SK-N-SH treated with all-trans-retinoic acid at 6 μM for 48 hours (cell line): ENCODE data around the gene C9orf40.

Experiments used
- ATAC-seq: fragments of 200-7000 bp; cut with Tn5 transposase; 3 replicates; pipeline ENCODE4 v1.9.1; 2020; ENCODE audit warnings: mild to moderate bottlenecking, moderate library complexity
- ARNTL ChIP-seq: fragments of 450-650 bp; formaldehyde crosslinking; IDR thresholded peaks from 2 replicates; pipeline ENCODE4 v1.5.0; 2020; ENCODE audit warnings: low read depth, mild to moderate bottlenecking, moderate library complexity, borderline replicate concordance
- CSDC2 ChIP-seq: fragments of 250-450 bp; sonication (Bioruptor Pico); IDR thresholded peaks from 2 replicates; pipeline ENCODE4 v1.5.0; 2020; ENCODE audit warnings: mild to moderate bottlenecking, moderate library complexity
- ESRRG ChIP-seq: fragments of 250-450 bp; sonication (Bioruptor Pico); IDR thresholded peaks from 2 replicates; pipeline ENCODE4 v1.6.1; 2021; ENCODE audit warnings: mild to moderate bottlenecking
- GLIS3 ChIP-seq: fragments of 250-450 bp; sonication (Bioruptor Pico); IDR thresholded peaks from 2 replicates; pipeline ENCODE4 v1.5.0; 2020; ENCODE audit warnings: mild to moderate bottlenecking, moderate library complexity
- ISL1 ChIP-seq: fragments of 250-450 bp; sonication (Bioruptor Pico); IDR thresholded peaks from 2 replicates; pipeline ENCODE4 v2.1.2; 2022; ENCODE audit warnings: mild to moderate bottlenecking, moderate library complexity
- OSR1 ChIP-seq: fragments of 250-450 bp; sonication (Bioruptor Pico); IDR thresholded peaks from 2 replicates; pipeline ENCODE4 v1.8.0; 2022; ENCODE audit warnings: moderate library complexity, mild to moderate bottlenecking, inconsistent platforms
- PPARA ChIP-seq: fragments of 250-450 bp; sonication (Bioruptor Pico); IDR thresholded peaks from 2 replicates; pipeline ENCODE4 v1.5.0; 2020; ENCODE audit warnings: mild to moderate bottlenecking, borderline replicate concordance
- RARB ChIP-seq: fragments of 250-450 bp; sonication (Bioruptor Pico); IDR thresholded peaks from 2 replicates; pipeline ENCODE4 v1.8.0; 2021; ENCODE audit warnings: mild to moderate bottlenecking, moderate library complexity
- SNAI2 ChIP-seq: fragments of 250-450 bp; sonication (Bioruptor Pico); IDR thresholded peaks from 2 replicates; pipeline ENCODE4 v1.5.0; 2020; ENCODE audit warnings: mild to moderate bottlenecking, moderate library complexity
- TOX ChIP-seq: fragments of 250-450 bp; sonication (Bioruptor Pico); IDR thresholded peaks from 2 replicates; pipeline ENCODE4 v1.8.0; 2021; ENCODE audit warnings: mild to moderate bottlenecking, moderate library complexity, borderline replicate concordance
- ZC3H10 ChIP-seq: fragments of 250-450 bp; sonication (Bioruptor Pico); IDR thresholded peaks from 2 replicates; pipeline ENCODE4 v1.5.1; 2021; ENCODE audit warnings: mild to moderate bottlenecking, moderate library complexity
- ZFP3 ChIP-seq: fragments of 250-450 bp; sonication (Bioruptor Pico); IDR thresholded peaks from 2 replicates; pipeline ENCODE4 v1.5.0; 2020; ENCODE audit warnings: mild to moderate bottlenecking, moderate library complexity
- ZNF565 ChIP-seq: fragments of 450-650 bp; formaldehyde crosslinking; conservative IDR thresholded peaks from 2 replicates; pipeline ENCODE4 v1.5.0; 2020; ENCODE audit warnings: low read depth, mild to moderate bottlenecking, moderate library complexity
- ZNF70 ChIP-seq: fragments of 450-650 bp; formaldehyde crosslinking; IDR thresholded peaks from 2 replicates; pipeline ENCODE4 v1.5.0; 2020; ENCODE audit warnings: mild to moderate bottlenecking, moderate library complexity
- ZNF8 ChIP-seq: fragments of 450-650 bp; formaldehyde crosslinking; IDR thresholded peaks from 2 replicates; pipeline ENCODE4 v1.5.0; 2020; ENCODE audit warnings: mild to moderate bottlenecking, moderate library complexity
- TF ChIP-seq, protein P1 (sequence below): fragments of 250-450 bp; sonication (Bioruptor Pico); IDR thresholded peaks from 2 replicates; pipeline ENCODE4 v1.8.0; 2021; ENCODE audit warnings: low read depth, mild to moderate bottlenecking, moderate library complexity, borderline replicate concordance
- TF ChIP-seq, protein P2 (sequence below): fragments of 250-450 bp; sonication (Bioruptor Pico); IDR thresholded peaks from 2 replicates; pipeline ENCODE4 v1.5.1; 2020; ENCODE audit warnings: low read depth, mild to moderate bottlenecking, moderate library complexity
- TF ChIP-seq, protein P3 (sequence below): fragments of 250-450 bp; sonication (Bioruptor Pico); IDR thresholded peaks from 2 replicates; pipeline ENCODE4 v1.8.0; 2020; ENCODE audit warnings: mild to moderate bottlenecking, moderate library complexity, borderline replicate concordance
- TF ChIP-seq, protein P4 (sequence below): fragments of 250-450 bp; sonication (Bioruptor Pico); IDR thresholded peaks from 2 replicates; pipeline ENCODE4 v1.5.1; 2021; ENCODE audit warnings: mild to moderate bottlenecking, moderate library complexity

C9orf40 gene

DNA sequence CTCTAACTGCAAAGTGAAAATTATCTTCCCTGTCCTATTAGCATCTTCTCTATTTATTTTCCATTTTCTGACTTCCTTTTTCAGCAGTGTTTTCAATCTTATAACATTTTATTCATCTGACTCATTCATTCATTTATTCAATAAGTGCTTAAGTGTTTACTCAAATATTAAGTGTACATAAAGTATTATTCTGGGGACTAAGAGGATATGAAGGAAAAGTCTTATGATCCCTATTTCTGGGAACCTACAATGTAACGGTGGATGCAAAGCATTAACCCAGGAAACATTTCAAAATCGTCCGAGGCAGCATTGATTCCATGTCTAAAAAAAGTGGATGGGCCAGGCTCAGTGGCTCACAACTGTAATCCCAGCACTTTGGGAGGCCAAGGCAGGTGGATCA lies 45.6 kb downstream of the C9orf40 start:
- TF ChIP-seq, protein P1, sequence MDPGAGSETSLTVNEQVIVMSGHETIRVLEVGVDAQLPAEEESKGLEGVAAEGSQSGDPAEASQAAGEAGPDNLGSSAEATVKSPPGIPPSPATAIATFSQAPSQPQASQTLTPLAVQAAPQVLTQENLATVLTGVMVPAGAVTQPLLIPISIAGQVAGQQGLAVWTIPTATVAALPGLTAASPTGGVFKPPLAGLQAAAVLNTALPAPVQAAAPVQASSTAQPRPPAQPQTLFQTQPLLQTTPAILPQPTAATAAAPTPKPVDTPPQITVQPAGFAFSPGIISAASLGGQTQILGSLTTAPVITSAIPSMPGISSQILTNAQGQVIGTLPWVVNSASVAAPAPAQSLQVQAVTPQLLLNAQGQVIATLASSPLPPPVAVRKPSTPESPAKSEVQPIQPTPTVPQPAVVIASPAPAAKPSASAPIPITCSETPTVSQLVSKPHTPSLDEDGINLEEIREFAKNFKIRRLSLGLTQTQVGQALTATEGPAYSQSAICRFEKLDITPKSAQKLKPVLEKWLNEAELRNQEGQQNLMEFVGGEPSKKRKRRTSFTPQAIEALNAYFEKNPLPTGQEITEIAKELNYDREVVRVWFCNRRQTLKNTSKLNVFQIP (CRISPR knock-in tag): no peak
- TF ChIP-seq TOX (CRISPR knock-in tag): no peak
- no peak for TF ChIP-seq ZNF565 (CRISPR knock-in tag)
- TF ChIP-seq ZFP3 (CRISPR knock-in tag): no peak
- TF ChIP-seq PPARA (CRISPR knock-in tag): no peak
- TF ChIP-seq SNAI2 (CRISPR knock-in tag): no peak
- TF ChIP-seq GLIS3 (CRISPR knock-in tag): no peak
- no peak for TF ChIP-seq ZNF8 (CRISPR knock-in tag)
- no peak for TF ChIP-seq ESRRG
- TF ChIP-seq, protein P2, sequence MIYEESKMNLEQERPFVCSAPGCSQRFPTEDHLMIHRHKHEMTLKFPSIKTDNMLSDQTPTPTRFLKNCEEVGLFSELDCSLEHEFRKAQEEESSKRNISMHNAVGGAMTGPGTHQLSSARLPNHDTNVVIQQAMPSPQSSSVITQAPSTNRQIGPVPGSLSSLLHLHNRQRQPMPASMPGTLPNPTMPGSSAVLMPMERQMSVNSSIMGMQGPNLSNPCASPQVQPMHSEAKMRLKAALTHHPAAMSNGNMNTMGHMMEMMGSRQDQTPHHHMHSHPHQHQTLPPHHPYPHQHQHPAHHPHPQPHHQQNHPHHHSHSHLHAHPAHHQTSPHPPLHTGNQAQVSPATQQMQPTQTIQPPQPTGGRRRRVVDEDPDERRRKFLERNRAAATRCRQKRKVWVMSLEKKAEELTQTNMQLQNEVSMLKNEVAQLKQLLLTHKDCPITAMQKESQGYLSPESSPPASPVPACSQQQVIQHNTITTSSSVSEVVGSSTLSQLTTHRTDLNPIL (CRISPR knock-in tag): no peak
- no peak for TF ChIP-seq OSR1 (CRISPR knock-in tag)
- TF ChIP-seq ISL1 (CRISPR knock-in tag): no peak
- TF ChIP-seq CSDC2: no peak
- no peak for TF ChIP-seq ARNTL (CRISPR knock-in tag)
- TF ChIP-seq, protein P3, sequence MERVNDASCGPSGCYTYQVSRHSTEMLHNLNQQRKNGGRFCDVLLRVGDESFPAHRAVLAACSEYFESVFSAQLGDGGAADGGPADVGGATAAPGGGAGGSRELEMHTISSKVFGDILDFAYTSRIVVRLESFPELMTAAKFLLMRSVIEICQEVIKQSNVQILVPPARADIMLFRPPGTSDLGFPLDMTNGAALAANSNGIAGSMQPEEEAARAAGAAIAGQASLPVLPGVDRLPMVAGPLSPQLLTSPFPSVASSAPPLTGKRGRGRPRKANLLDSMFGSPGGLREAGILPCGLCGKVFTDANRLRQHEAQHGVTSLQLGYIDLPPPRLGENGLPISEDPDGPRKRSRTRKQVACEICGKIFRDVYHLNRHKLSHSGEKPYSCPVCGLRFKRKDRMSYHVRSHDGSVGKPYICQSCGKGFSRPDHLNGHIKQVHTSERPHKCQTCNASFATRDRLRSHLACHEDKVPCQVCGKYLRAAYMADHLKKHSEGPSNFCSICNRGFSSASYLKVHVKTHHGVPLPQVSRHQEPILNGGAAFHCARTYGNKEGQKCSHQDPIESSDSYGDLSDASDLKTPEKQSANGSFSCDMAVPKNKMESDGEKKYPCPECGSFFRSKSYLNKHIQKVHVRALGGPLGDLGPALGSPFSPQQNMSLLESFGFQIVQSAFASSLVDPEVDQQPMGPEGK (CRISPR knock-in tag): no peak
- no peak for TF ChIP-seq ZNF70
- no peak for TF ChIP-seq ZC3H10 (CRISPR knock-in tag)
- no peak for ATAC-seq

DNA sequence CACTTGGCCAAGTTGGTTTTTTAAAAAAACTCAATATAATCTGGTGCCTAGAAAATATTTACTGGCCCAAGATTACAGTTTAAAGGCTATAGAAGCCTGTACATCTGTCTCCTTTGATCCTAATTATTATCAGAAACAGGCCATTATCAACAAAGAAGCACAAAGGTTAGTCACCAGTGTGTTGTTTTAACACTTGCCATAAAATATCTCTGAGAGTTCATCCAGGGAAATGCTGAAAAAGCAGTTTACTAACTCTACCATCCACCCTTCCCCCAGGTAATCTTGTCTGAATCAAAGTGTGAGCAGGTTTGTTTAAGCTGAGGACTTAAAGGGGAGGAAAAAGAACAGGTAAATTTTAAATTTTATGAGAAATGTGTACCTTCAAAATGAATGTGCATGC lies 51.7 kb downstream of the C9orf40 start:
- TF ChIP-seq, protein P2 (CRISPR knock-in tag): no peak
- TF ChIP-seq ZNF8 (CRISPR knock-in tag) (no peak), ZNF70 (no peak), ZC3H10 (CRISPR knock-in tag) (no peak), RARB (no peak), CSDC2 (no peak), ARNTL (CRISPR knock-in tag) (no peak), ISL1 (CRISPR knock-in tag) (no peak)
- TF ChIP-seq, protein P3 (CRISPR knock-in tag): no peak
- TF ChIP-seq, protein P4, sequence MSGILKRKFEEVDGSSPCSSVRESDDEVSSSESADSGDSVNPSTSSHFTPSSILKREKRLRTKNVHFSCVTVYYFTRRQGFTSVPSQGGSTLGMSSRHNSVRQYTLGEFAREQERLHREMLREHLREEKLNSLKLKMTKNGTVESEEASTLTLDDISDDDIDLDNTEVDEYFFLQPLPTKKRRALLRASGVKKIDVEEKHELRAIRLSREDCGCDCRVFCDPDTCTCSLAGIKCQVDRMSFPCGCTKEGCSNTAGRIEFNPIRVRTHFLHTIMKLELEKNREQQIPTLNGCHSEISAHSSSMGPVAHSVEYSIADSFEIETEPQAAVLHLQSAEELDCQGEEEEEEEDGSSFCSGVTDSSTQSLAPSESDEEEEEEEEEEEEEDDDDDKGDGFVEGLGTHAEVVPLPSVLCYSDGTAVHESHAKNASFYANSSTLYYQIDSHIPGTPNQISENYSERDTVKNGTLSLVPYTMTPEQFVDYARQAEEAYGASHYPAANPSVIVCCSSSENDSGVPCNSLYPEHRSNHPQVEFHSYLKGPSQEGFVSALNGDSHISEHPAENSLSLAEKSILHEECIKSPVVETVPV: no peak
- no peak for ATAC-seq
